Raji (cell line): ENCODE data around the gene VPS51.
A peak's percentile ranks its signal among the peaks of the same experiment; 100 is the strongest.

Experiments used
- POLR2A ChIP-seq: IDR thresholded peaks from 2 replicates; pipeline ENCODE4 v1.6.1; 2011; ENCODE audit warnings: low read depth, low read length, control low read depth; ENCODE audit not compliant: insufficient read depth

VPS51 gene

GRCh38 chr11:65065851-65066250, 30.2 kb upstream of the VPS51 start:
- no peak for TF ChIP-seq POLR2A

- TF ChIP-seq POLR2A = no peak
Observed at GRCh38 chr11:65066315-65066714, 29.7 kb upstream of the VPS51 start.

DNA sequence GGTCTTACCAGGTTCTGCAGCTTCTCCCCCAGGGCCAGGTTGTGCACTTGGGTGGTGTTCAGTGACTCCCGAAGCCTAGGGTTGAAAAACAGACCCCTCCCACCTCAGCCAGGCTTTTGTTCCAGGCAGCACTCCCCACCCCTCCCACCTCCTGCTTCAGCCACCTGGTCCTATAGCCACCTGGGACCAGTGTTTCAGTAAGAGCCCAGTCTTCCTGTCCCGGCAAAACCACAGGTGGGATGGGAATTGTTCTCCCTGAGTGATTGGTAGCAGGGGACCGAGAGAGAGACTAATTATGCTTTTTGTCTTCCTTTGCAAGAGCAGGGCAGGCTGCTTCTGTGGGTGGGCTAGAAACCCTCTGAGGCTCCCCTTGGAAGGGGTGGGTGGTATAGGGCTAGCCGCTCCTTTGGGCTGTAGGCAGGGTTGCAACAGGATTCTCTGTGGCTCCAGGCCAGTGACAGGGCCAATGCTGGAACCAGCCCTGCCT, 29.2 kb upstream of the VPS51 start:
- no peak for TF ChIP-seq POLR2A

- no peak for TF ChIP-seq POLR2A
Observed at GRCh38 chr11:65067446-65067845, 28.6 kb upstream of the VPS51 start.

- TF ChIP-seq POLR2A = no peak
Observed at GRCh38 chr11:65069217-65069616, 26.8 kb upstream of the VPS51 start.

- peak; percentile 38; the same call in 1 of the 2 replicates for TF ChIP-seq POLR2A
Observed at GRCh38 chr11:65071907-65072630, 23.9 kb upstream of the VPS51 start.

GRCh38 chr11:65072631-65072966, 23.4 kb upstream of the VPS51 start:
- TF ChIP-seq POLR2A = no peak

DNA sequence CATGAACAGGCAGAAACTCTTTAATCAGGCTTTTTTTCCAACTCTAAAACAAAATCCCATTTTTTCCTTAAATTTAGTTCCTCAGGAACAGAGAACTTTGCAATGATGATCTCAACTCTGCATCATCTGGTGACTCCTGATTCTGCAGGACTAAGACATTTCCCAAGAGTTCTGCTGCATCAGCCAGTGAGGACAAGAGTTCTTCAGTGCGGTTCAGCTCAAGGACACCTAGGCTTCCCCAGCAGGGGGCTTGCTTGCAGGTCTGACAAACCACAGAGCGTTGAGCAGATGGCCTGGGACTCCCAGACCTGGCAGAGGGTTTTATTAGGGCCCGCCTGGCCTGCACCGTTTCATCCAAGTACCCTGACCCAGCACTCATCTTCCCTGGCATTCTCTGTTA, 18.6 kb upstream of the VPS51 start:
- no peak for TF ChIP-seq POLR2A

DNA sequence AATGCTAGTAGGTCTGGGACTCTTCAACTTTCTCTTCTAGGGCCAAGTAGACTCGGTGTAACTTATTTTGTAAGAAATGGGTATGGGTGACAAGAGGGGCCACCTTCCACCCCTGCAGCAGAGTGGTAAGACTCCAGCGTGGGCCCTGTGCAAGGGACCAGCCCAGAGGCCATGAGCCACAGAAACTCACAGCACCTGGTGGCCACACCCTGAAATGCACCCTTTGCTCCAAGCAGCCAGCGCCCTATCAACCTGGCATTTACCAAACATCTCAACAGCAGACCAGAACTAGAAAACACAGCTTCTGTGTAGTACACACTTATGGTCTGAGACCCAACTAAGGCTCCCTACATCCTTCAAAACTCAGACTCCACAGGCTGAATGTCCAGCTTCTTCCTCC, 17.9 kb upstream of the VPS51 start:
- TF ChIP-seq POLR2A = 0 out of 2 replicates have a peak, but pooled peaks have one; percentile 15

- TF ChIP-seq POLR2A = no peak
Observed at GRCh38 chr11:65078786-65079342, 17.1 kb upstream of the VPS51 start.

GRCh38 chr11:65083134-65083833, 12.7 kb upstream of the VPS51 start:
- no peak for TF ChIP-seq POLR2A

DNA sequence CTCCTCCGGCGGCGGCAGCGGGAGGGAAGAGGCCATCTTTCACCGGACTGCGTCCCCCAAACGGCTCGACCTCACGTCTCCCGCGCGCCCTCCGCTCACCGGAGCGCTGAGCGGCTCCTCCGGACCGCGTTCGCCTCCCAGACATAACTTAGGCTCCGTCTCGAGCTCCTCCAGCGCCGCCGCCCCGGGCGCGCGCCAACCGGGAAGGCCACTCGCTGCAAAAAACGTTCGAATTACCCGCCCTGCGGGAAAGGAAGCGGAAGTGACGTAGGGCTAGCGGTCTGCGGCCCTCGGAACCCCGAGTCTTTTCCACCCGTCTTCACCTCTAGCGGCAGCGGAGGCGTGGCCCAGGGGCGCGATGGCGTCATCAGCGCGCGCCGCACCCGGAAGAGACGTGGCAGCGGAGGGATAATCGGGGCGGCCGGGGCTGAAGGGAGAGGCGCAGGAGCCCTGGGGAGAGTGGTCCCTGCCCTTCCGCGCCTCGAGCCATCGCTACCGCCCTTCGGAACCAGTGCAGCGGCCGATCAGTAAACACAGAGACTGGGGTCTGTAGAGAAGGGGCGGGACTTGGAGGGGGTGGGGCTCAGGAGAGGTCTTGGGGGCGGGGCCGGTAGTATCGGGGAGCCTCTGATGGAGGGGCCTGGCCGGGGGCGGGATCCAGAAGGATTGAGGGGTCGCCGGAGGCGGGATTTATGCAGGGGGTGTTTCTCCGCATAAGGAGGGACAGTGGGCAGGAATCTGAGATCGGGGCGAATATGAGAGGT, 12.0 kb upstream of the VPS51 start, which contains the start of the genes CDCA5 and ZFPL1:
CDCA5 (minus strand) TSS at position 207 of the 764 bp plus-strand sequence; CDS start at position 145, 62 bp downstream.
ZFPL1 (plus strand) TSS at position 389 of the 764 bp plus-strand sequence. CDS start 477 bp downstream, outside the sequence.
- TF ChIP-seq POLR2A = peak; percentile 83

- TF ChIP-seq POLR2A = no peak
Observed at GRCh38 chr11:65084598-65085375, 11.2 kb upstream of the VPS51 start.

- TF ChIP-seq POLR2A = no peak
Observed at GRCh38 chr11:65085446-65085845, 10.6 kb upstream of the VPS51 start.

DNA sequence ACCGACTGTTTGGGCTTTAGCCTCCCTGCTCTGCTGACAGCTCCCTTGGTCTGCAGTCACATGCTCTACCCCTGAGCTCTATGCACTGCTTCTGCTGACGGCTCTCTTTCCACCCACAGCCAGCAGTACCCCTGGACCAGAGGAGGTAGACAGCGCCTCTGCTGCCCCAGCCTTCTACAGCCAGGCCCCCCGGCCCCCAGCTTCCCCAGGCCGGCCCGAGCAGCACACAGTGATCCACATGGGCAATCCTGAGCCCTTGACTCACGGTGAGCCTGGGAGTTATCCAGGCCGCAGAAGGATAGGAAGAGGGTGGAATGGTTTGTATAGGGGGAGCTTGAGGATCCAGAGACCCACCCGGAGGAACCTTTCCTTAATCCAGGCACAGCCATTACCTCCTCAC, 9.2 kb upstream of the VPS51 start:
- TF ChIP-seq POLR2A = no peak

- no peak for TF ChIP-seq POLR2A
Observed at GRCh38 chr11:65087216-65087615, 8.8 kb upstream of the VPS51 start.
